HFFc6 (cell line): ENCODE data around the gene CLDN22. TPM values are rescaled to one million over a fixed set of nuclear protein-coding genes. Genes with fewer than 3 reads are reported as not detected.

Experiments used
- DNase-seq: peaks from one replicate; pipeline ENCODE4 v3.0.0-alpha.2; 2018
- H3K27ac Mint-ChIP-seq: 2 replicates; pipeline ENCODE4 v1.8.0; 2020; ENCODE audit warnings: mild to moderate bottlenecking, mixed read lengths
- H3K27me3 Mint-ChIP-seq: 2 replicates; pipeline ENCODE4 v1.8.0; 2021; ENCODE audit warnings: mild to moderate bottlenecking, moderate library complexity, mixed read lengths; ENCODE audit not compliant: insufficient read depth
- H3K36me3 Mint-ChIP-seq: 2 replicates; pipeline ENCODE4 v1.8.0; 2021; ENCODE audit warnings: low read depth, mixed read lengths
- H3K4me1 Mint-ChIP-seq: 2 replicates; pipeline ENCODE4 v1.8.0; 2020; ENCODE audit warnings: low read depth, mixed read lengths
- H3K4me3 Mint-ChIP-seq: 2 replicates; pipeline ENCODE4 v1.8.0; 2020; ENCODE audit warnings: mild to moderate bottlenecking, moderate library complexity, mixed read lengths
- H3K9me3 Mint-ChIP-seq: 2 replicates; pipeline ENCODE4 v1.8.0; 2020; ENCODE audit warnings: mild to moderate bottlenecking, mixed read lengths
- CTCF ChIP-seq: fragments of 200-600 bp; sonication (generic); IDR thresholded peaks from 2 replicates; pipeline ENCODE4 v1.5.0; 2021; ENCODE audit warnings: antibody characterized with exemption, mild to moderate bottlenecking
- total RNA-seq, 6 experiments: library from RNA; stranded (reverse); fragmentation: NEBNext Ultra II Directional; extraction: Animal tissue kit (Norgen Biotek cat#: 25700); gene quantifications; 2 replicates in 1 of 6; 3 replicates in 5 of 6; pipeline ENCODE4 v1.2.3, GENCODE V29; 2021

Gene CLDN22
- total RNA-seq, 6 experiments from 2014 or later, result not detected

DNA sequence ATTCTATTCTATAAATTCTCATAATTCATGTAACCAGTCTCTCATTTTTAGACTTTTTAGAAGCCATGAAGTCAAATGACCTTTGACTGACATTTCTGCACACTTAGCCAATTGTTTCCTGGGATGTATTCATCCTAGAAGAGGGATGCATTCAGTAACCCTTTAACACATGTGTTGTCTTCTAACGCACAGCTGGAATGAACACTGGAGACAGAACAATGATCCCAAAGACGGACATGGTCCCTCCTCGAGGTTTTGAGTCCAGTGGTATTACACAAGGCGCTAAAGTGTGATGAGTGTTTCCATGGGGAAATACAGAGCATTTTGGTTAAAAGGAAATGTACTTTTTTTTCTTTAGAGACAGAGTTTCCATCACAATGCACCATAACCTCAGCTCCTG, 42.0 kb upstream of the CLDN22 start:
- peaks cover 7% of the 10 kb centered on the region for H3K27me3 Mint-ChIP-seq
- no peak overlapping the region for H3K4me3 Mint-ChIP-seq
- TF ChIP-seq CTCF, result no peak
- no peak overlapping the region for H3K27ac Mint-ChIP-seq
- H3K4me1 Mint-ChIP-seq, result peaks cover 30% of the 10 kb centered on the region
- H3K36me3 Mint-ChIP-seq, result no peaks in the 10 kb centered on the region
- no peaks in the 10 kb centered on the region for H3K9me3 Mint-ChIP-seq
- DNase-seq, result no peak

DNA sequence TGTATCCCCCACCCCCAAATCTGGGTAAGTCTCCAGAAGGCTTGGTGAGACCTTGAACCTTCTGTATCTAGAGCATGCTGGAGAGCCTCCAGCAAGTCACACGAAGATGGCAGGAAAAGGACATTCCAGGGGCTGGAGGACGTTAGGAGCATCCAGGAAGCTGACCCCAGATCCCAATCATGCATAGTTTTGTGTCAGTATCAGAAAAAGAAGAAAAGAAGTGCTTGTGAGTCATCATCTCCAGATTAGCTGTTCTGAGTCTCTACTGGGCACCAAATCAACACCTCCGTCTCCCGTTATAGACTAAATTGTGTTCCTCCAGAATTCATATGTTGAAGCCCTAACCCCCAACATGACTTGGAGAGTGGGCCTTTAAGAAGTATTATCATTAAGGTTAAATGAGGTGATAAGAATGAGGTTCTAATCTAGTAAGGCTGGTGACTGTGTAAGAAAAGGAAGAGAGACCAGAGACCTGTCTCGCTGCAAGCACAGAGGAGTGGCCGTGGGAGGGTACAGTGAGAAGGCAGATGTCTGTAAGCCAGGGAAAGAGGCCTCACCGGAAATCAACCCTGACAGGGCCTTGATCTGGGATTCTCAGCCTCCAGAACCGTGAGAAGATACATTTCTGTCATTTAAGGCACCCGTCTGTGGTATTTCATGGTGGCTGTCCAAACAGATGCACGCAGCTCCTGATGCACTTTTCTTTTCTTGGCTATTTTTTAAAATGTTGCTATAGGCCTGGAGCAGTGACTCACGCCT, 40.3 kb upstream of the CLDN22 start:
- Mint-ChIP-seq H3K36me3 (no peaks in the 10 kb centered on the region), H3K4me3 (peak overlapping the region; percentile 18; the same call in 1 of the 2 replicates), H3K27ac (peak overlapping the region; percentile 76), H3K9me3 (no peaks in the 10 kb centered on the region), H3K27me3 (peaks cover 6% of the 10 kb centered on the region), H3K4me1 (peaks cover 43% of the 10 kb centered on the region)
- TF ChIP-seq CTCF, result no peak
- DNase-seq, result peak; percentile 40

DNA sequence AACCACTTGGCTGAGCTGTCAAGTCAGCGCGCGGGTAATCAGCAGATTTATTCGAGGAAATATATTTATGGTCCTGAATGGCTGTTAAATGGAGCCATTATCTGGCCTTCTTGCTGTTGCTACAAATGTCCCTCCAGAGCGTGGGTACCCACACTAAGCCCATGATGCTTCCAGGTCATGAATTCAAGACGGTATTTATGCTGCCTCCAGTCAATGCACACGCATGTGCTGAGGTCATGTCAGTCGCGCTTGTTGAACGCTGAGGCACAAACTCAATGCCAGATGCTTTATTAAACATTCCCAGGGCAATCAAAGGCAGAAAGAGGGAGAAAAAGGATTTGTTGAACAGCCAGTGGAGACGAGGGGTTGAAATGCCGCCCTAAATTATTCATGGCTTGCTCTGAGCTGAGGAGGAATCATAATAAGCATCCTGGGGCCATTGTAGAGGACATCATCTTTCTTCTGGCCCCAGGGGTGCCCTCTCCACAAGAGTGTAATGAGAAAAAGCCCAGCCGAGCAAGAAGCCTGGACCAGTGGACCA, 38.2 kb upstream of the CLDN22 start:
- no peak for DNase-seq
- Mint-ChIP-seq H3K27ac (no peak overlapping the region), H3K27me3 (no peaks in the 10 kb centered on the region; the same call in none of the 2 replicates), H3K9me3 (no peaks in the 10 kb centered on the region), H3K36me3 (no peaks in the 10 kb centered on the region), H3K4me3 (no peak overlapping the region), H3K4me1 (peaks cover 47% of the 10 kb centered on the region)
- TF ChIP-seq CTCF, result no peak

DNA sequence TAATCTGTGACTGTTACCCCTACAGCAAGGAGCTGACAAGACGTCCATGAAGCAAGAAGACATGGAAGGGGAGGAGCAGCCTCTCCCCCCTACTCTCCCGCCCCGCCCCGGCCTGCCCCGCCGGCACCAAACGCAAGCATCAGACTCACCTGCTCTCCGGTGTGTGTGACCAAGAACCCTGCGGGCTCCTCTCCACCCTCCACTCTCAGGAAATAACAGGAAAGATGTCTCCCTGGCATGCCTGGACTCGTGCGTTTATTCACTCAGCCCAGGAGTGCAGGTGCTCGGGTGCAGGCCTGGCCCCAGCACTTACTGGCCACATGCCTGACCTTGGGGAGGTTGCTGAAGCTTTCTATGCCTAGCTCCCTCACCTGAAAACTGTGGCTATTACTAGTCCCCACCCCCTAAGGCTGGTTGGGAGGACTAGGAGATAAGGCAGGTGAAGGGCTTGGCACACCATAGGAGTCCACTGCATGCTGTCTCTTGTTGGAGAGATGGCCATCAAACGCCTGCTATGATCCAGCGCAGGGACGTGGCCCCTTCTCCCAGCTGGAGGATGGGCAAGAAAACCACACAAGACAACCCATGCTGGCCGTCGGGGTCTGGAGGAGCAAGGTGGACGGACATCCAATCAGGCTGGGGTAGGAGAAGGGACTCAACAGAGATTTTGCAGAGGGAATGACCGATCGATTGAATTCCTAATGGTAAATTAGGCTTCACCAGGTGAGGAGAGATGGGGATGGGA, 37.0 kb upstream of the CLDN22 start:
- no peaks in the 10 kb centered on the region for H3K36me3 Mint-ChIP-seq
- H3K27me3 Mint-ChIP-seq, result peaks cover 3% of the 10 kb centered on the region
- no peak overlapping the region for H3K4me3 Mint-ChIP-seq
- no peaks in the 10 kb centered on the region for H3K9me3 Mint-ChIP-seq
- no peak for DNase-seq
- peaks cover 42% of the 10 kb centered on the region for H3K4me1 Mint-ChIP-seq
- H3K27ac Mint-ChIP-seq, result no peak overlapping the region
- no peak for TF ChIP-seq CTCF

- no peaks in the 10 kb centered on the region for H3K36me3 Mint-ChIP-seq
- no peaks in the 10 kb centered on the region for H3K9me3 Mint-ChIP-seq
- peaks cover 42% of the 10 kb centered on the region for H3K4me1 Mint-ChIP-seq
- DNase-seq, result no peak
- peaks cover 4% of the 10 kb centered on the region for H3K27me3 Mint-ChIP-seq
- H3K4me3 Mint-ChIP-seq, result no peak overlapping the region
- no peak for TF ChIP-seq CTCF
- no peak overlapping the region for H3K27ac Mint-ChIP-seq
Observed at GRCh38 chr4:183356173-183356830, 36.2 kb upstream of the CLDN22 start.
